NCI-H460 (cell line): Measurements from ENCODE around the gene CLIC4. TPM values are rescaled to one million over a fixed set of nuclear protein-coding genes. Genes with fewer than 3 reads are reported as not detected.
"Not testable (repeated sequence)": the region's sequence is repeated elsewhere in the genome, so short reads cannot be mapped to it uniquely, and the experiment has no call there.

ENCODE experiments used
- DNase-seq: peaks from one replicate; pipeline ENCODE4 v3.0.0-alpha.2; 2016; ENCODE audit warnings: low read depth; ENCODE audit errors: extremely low read depth
- total RNA-seq: library from RNA; depleted of rRNA; stranded (reverse); fragments of >200 nt; shearing (Covaris generic); gene quantifications from 2 replicates; pipeline ENCODE4 v1.2.3, GENCODE V29; 2014

CLIC4 gene
- total RNA-seq, 1 experiment from 2014 or later, result 170 TPM

GRCh38 chr1:24803220-24803619 is 58.0 kb downstream of the CLIC4 start:
- DNase-seq, result no peak

GRCh38 chr1:24803987-24804530 is 58.8 kb downstream of the CLIC4 start:
- DNase-seq, result no peak

GRCh38 chr1:24805534-24806301 is 60.5 kb downstream of the CLIC4 start:
- no peak for DNase-seq

- no peak for DNase-seq
Observed at GRCh38 chr1:24806588-24806987, 61.3 kb downstream of the CLIC4 start.

GRCh38 chr1:24811494-24811893 is 66.2 kb downstream of the CLIC4 start:
- DNase-seq, result not testable (repeated sequence)

- not testable (repeated sequence) for DNase-seq
Observed at GRCh38 chr1:24820221-24820620, 75.0 kb downstream of the CLIC4 start.

GRCh38 chr1:24822887-24823286 is 77.6 kb downstream of the CLIC4 start:
- DNase-seq, result no peak

- not testable (repeated sequence) for DNase-seq
Observed at GRCh38 chr1:24823486-24823885, 78.2 kb downstream of the CLIC4 start.

GRCh38 chr1:24825174-24825573 is 79.9 kb downstream of the CLIC4 start:
- DNase-seq, result no peak

GRCh38 chr1:24826510-24826909 is 81.3 kb downstream of the CLIC4 start:
- no peak for DNase-seq

- DNase-seq, result no peak
Observed at GRCh38 chr1:24827379-24828135, 82.3 kb downstream of the CLIC4 start.

- no peak for DNase-seq
Observed at GRCh38 chr1:24828183-24828886, 83.1 kb downstream of the CLIC4 start.

GRCh38 chr1:24828887-24829192 is 83.6 kb downstream of the CLIC4 start:
- no peak for DNase-seq

- DNase-seq, result peak; percentile 53
Observed at GRCh38 chr1:24830680-24831272, 85.5 kb downstream of the CLIC4 start.

- no peak for DNase-seq
Observed at GRCh38 chr1:24841593-24841992, 96.3 kb downstream of the CLIC4 start.

GRCh38 chr1:24846671-24847070 is 101.4 kb downstream of the CLIC4 start:
- DNase-seq, result no peak

GRCh38 chr1:24847995-24848881 is 103.0 kb downstream of the CLIC4 start:
- peak; percentile 72 for DNase-seq

GRCh38 chr1:24849672-24850295 is 104.5 kb downstream of the CLIC4 start:
- peak; percentile 32 for DNase-seq

- no peak for DNase-seq
Observed at GRCh38 chr1:24850328-24850920, 105.2 kb downstream of the CLIC4 start.
